PC-9 (cell line): Measurements from ENCODE around the gene TBC1D16.

ENCODE experiments used
- EZH2 ChIP-seq: fragments of 200-600 bp; sonication (generic); IDR thresholded peaks from 2 replicates; pipeline ENCODE4 v1.8.0; 2017; ENCODE audit warnings: antibody characterized with exemption, low read depth
- TF ChIP-seq, protein P1 (sequence below): fragments of 200-600 bp; sonication (generic); conservative IDR thresholded peaks from 2 replicates; pipeline ENCODE4 v1.6.1; 2017; ENCODE audit warnings: mixed run types, antibody characterized with exemption, mild to moderate bottlenecking, moderate library complexity

DNA sequence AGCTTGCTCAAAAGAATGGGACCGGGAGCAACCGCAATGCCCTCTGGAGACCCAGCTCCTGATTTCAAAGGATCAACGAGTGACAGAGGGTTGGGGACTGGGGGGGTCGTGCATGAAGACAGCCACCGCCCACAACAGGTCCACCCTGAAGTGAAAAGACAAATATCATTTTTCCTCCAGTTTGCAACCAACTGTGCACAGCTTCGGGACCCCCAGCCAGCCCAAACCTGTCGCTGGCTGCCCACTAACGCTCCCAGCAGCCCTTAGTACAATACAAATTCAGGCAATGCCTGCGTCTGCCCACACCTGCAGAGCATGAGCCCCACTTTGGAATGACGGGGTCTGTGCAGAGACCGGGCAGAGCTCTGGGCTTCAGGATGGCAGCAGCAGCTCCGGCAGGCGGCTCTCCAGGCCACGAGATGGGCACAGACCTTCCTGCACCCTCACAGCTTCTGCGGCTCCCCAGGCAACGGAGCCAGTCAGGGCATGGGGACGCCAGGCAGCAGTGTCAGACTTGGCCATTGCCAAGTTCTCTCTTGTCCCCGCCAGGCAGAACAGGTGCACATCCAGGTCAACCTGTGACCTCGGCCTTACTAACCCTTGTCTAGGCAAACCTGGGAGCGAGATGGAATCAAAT lies 60.1 kb downstream of the TBC1D16 start:
- TF ChIP-seq, protein P1, sequence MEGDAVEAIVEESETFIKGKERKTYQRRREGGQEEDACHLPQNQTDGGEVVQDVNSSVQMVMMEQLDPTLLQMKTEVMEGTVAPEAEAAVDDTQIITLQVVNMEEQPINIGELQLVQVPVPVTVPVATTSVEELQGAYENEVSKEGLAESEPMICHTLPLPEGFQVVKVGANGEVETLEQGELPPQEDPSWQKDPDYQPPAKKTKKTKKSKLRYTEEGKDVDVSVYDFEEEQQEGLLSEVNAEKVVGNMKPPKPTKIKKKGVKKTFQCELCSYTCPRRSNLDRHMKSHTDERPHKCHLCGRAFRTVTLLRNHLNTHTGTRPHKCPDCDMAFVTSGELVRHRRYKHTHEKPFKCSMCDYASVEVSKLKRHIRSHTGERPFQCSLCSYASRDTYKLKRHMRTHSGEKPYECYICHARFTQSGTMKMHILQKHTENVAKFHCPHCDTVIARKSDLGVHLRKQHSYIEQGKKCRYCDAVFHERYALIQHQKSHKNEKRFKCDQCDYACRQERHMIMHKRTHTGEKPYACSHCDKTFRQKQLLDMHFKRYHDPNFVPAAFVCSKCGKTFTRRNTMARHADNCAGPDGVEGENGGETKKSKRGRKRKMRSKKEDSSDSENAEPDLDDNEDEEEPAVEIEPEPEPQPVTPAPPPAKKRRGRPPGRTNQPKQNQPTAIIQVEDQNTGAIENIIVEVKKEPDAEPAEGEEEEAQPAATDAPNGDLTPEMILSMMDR, result no peak
- no peak for TF ChIP-seq EZH2
